Frontal cortex (tissue), 4 donors: ENCODE results near the gene KCNQ2. TPM values are rescaled to one million over a fixed set of nuclear protein-coding genes. Genes with fewer than 3 reads are reported as not detected.
"Not testable (repeated sequence)": the region's sequence is repeated elsewhere in the genome, so short reads cannot be mapped to it uniquely, and the experiment has no call there.

Experiments used
- DNase-seq, 2 donors: peaks; one replicate each; pipeline ENCODE4 v3.0.0; 2012; ENCODE audit warnings: low spot score in 2 of 2
- FAIRE-seq: peaks from 2 replicates; lab custom pipeline; 2012; peaks lifted over from hg19 to GRCh38; lab: Jason Lieb, UNC
- total RNA-seq: library from RNA; depleted of rRNA; stranded (reverse); fragments of >200 nt; gene quantifications from one replicate; pipeline ENCODE4 v1.2.3, GENCODE V29; 2014
- donor health status: control.
- donor health status: control.
- donor health status: control.

Gene KCNQ2
- total RNA-seq, 1 donor from 2014 or later: 159 TPM

GRCh38 chr20:63379872-63380271 is 92.6 kb downstream of the KCNQ2 start:
- FAIRE-seq, DNase-seq: not testable (repeated sequence)

GRCh38 chr20:63379296-63379695 is 93.2 kb downstream of the KCNQ2 start:
- DNase-seq (no peak), FAIRE-seq (no peak)

GRCh38 chr20:63378626-63379025 is 93.8 kb downstream of the KCNQ2 start:
- DNase-seq (no peak), FAIRE-seq (no peak)

- DNase-seq (no peak), FAIRE-seq (no peak)
Measured at GRCh38 chr20:63377951-63378381, 94.5 kb downstream of the KCNQ2 start.

- DNase-seq (no peak), FAIRE-seq (no peak)
Measured at GRCh38 chr20:63377256-63377941, 95.1 kb downstream of the KCNQ2 start.

- no peak for DNase-seq
- FAIRE-seq: no peak
Measured at GRCh38 chr20:63376283-63377250, 95.9 kb downstream of the KCNQ2 start.

GRCh38 chr20:63375438-63375837 is 97.0 kb downstream of the KCNQ2 start:
- DNase-seq (no peak), FAIRE-seq (no peak)

- FAIRE-seq (no peak), DNase-seq (no peak)
Measured at GRCh38 chr20:63374504-63374903, 98.0 kb downstream of the KCNQ2 start.

GRCh38 chr20:63373996-63374395 is 98.5 kb downstream of the KCNQ2 start:
- DNase-seq (no peak), FAIRE-seq (no peak)

GRCh38 chr20:63372971-63373885 is 99.2 kb downstream of the KCNQ2 start:
- FAIRE-seq (no peak), DNase-seq (no peak)

GRCh38 chr20:63371291-63371865 is 101.1 kb downstream of the KCNQ2 start:
- no peak for DNase-seq
- no peak for FAIRE-seq

- no peak for FAIRE-seq
- no peak for DNase-seq
Measured at GRCh38 chr20:63370618-63371187, 101.8 kb downstream of the KCNQ2 start.

GRCh38 chr20:63369724-63370617 is 102.5 kb downstream of the KCNQ2 start:
- FAIRE-seq: no peak
- no peak for DNase-seq

GRCh38 chr20:63369024-63369530 is 103.4 kb downstream of the KCNQ2 start:
- no peak for DNase-seq
- no peak for FAIRE-seq

GRCh38 chr20:63368151-63368550 is 104.3 kb downstream of the KCNQ2 start:
- FAIRE-seq (no peak), DNase-seq (no peak)

GRCh38 chr20:63367446-63368055 is 104.9 kb downstream of the KCNQ2 start:
- no peak for DNase-seq
- FAIRE-seq: no peak
